ENCODE results near the gene SLCO1C1.

DNA sequence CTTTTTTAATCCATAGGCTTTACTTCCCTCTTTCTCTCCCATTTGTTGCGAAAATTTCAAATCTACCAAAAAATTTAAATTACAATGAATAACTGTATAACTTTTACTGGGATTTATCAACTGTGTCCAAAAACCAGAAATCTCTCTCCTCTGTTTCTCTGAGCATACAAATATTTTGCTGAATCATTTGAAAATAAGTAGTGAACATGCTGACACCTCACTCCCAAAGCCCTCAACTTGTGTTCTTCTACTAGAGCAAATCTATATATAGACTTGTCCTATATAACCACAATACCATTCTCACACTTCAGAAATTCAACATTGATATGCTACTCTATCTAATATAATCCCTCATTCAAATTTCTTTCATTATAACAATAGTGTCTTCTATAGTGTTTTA lies 53.1 kb downstream of the SLCO1C1 start:
- TF ChIP-seq GABPA (IDR thresholded peaks at IDR 0.05; ENCODE audit: low read depth) (no peak), EP300 (IDR thresholded peaks at IDR 0.05; ENCODE audit: borderline replicate concordance in 1 of 2, low read depth in 1 of 2, low read length in 1 of 2) (no peak), EZH2phosphoT487 (IDR thresholded peaks at IDR 0.05; ENCODE audit: borderline replicate concordance, low read depth) (no peak), TAF1 (IDR thresholded peaks at IDR 0.05; ENCODE audit: borderline replicate concordance, low read depth, low read length) (no peak), SMC3 (IDR thresholded peaks at IDR 0.05; ENCODE audit: low read depth, low read length) (no peak), FOSL2 (IDR thresholded peaks at IDR 0.05; ENCODE audit: borderline replicate concordance, low read depth) (no peak), SIN3A (IDR thresholded peaks at IDR 0.05; ENCODE audit: borderline replicate concordance, low read depth, low read length) (no peak), YY1 (IDR thresholded peaks at IDR 0.05; ENCODE audit: low read depth) (no peak), JUND (IDR thresholded peaks at IDR 0.05) (no peak), GATA2 (CRISPR knock-in tag; IDR thresholded peaks at IDR 0.05) (no peak)
- TF ChIP-seq, protein P1, sequence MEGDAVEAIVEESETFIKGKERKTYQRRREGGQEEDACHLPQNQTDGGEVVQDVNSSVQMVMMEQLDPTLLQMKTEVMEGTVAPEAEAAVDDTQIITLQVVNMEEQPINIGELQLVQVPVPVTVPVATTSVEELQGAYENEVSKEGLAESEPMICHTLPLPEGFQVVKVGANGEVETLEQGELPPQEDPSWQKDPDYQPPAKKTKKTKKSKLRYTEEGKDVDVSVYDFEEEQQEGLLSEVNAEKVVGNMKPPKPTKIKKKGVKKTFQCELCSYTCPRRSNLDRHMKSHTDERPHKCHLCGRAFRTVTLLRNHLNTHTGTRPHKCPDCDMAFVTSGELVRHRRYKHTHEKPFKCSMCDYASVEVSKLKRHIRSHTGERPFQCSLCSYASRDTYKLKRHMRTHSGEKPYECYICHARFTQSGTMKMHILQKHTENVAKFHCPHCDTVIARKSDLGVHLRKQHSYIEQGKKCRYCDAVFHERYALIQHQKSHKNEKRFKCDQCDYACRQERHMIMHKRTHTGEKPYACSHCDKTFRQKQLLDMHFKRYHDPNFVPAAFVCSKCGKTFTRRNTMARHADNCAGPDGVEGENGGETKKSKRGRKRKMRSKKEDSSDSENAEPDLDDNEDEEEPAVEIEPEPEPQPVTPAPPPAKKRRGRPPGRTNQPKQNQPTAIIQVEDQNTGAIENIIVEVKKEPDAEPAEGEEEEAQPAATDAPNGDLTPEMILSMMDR (IDR thresholded peaks at IDR 0.05) = no peak
- TF ChIP-seq, protein P2, sequence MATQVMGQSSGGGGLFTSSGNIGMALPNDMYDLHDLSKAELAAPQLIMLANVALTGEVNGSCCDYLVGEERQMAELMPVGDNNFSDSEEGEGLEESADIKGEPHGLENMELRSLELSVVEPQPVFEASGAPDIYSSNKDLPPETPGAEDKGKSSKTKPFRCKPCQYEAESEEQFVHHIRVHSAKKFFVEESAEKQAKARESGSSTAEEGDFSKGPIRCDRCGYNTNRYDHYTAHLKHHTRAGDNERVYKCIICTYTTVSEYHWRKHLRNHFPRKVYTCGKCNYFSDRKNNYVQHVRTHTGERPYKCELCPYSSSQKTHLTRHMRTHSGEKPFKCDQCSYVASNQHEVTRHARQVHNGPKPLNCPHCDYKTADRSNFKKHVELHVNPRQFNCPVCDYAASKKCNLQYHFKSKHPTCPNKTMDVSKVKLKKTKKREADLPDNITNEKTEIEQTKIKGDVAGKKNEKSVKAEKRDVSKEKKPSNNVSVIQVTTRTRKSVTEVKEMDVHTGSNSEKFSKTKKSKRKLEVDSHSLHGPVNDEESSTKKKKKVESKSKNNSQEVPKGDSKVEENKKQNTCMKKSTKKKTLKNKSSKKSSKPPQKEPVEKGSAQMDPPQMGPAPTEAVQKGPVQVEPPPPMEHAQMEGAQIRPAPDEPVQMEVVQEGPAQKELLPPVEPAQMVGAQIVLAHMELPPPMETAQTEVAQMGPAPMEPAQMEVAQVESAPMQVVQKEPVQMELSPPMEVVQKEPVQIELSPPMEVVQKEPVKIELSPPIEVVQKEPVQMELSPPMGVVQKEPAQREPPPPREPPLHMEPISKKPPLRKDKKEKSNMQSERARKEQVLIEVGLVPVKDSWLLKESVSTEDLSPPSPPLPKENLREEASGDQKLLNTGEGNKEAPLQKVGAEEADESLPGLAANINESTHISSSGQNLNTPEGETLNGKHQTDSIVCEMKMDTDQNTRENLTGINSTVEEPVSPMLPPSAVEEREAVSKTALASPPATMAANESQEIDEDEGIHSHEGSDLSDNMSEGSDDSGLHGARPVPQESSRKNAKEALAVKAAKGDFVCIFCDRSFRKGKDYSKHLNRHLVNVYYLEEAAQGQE (IDR thresholded peaks at IDR 0.05; ENCODE audit: low read depth, low read length) = no peak
